ENCODE measurements around the gene EPB41L4A.
"Not testable (repeated sequence)": the region's sequence is repeated elsewhere in the genome, so short reads cannot be mapped to it uniquely, and the experiment has no call there.

EPB41L4A gene

DNA sequence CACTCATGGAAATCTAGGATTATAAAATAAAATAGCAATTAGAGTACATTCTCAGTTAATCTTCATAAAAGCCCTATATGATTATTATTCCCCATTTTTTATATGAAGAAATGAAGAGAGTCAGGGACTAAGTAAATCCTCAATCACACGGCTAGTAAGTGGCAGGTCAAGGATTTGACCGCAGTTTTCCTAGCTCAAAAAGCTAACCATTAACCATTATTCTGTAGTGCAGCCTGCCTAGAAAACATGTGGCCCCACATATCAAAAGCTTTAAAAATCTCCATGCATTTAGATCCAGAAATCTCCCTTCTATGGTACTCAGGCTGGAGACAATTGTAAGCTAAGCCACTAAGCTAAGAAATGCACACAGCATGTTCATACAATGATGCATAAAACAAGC is 21.4 kb downstream of the EPB41L4A start:
- DNase-seq (ENCODE audit: low read depth) = no peak

DNA sequence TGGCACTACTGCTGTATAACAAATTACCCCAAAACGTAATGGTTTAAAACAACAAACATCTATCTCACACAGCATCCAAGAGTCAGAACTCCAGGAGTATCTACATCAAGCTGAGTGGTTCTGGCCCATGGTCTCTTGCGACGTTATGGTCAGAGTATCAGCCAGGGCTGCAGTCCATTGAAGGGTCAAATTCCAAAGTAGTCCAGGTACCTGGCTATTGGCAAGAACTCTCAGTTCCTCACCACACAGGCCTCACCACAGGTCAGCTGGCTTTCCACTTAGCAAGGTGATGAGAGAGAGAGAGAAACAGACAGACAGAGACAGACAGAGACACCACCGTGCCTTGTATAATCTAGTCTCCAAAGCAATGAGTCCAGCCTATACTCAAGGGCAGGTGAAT is 22.6 kb downstream of the EPB41L4A start:
- no peak for DNase-seq (ENCODE audit: low read depth)

DNA sequence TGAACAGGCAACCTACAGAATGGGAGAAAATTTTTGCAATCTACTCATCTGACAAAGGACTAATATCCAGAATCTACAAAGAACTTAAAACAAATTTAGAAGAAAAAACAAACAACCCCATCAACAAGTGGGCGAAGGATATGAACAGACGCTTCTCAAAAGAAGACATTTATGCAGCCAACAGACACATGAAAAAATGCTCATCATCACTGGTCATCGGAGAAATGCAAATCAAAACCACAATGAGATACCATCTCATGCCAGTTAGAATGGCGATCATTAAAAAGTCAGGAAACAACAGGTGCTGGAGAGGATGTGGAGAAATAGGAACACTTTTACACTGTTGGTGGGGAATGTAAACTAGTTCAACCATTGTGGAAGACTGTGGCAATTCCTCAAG is 23.8 kb downstream of the EPB41L4A start:
- DNase-seq (ENCODE audit: low read depth) = not testable (repeated sequence)

DNA sequence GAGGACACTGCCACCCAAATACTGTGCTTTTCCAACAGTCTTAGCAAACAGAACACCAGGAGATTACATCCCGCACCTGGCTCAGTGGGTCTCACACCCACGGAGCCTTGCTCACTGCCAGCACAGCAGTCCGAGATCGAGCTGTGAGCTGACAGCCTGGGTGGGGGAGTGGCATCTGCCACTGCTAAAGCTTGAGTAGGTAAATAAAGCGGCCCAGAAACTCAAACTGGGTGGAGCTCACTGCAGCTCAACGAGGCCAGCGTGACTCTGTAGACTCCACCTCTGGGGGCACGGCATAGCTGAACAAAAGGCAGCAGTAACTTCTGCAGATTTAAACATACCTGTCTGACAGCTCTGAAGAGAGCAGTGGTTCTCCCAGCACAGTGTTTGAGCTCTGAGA is 28.8 kb downstream of the EPB41L4A start:
- no peak for DNase-seq (ENCODE audit: low read depth)

DNA sequence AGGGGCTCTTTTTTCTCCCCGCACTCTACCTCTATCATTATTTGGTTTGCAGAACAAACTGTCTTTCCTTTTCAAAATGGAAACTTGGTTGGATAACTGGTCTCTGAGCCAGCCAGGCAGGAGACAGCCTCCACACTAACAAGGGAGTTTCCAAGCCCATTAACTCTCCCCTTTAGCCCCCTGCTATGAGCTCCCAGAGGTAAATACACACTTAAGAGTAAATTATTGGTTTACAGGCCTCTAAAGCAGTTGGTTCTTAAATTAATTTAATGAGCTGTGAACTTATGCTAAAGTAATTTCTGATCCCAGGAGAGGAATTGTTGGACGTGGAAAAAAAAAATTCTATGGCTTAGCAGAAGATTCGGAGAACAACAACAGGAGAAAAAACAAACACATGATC is 30.3 kb downstream of the EPB41L4A start:
- DNase-seq (ENCODE audit: low read depth) = no peak

DNA sequence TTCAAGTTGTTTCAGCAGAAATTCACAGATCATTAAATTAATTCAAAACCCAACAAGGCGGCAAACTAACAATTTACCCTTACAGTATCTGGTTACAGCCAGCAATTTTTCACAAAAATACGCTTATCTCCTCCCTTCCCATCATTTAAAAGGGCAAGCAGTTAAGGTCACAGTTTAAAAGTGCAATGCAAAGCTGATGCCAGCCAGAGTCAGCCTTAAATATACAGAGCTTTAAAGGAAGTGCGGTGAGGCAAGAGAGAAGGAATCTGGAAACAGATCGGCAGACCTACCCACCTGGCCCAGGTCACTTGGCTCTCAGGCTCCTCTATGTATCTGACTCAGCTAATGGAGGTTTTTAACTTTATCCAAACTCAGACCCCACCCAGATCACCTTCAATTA is 31.0 kb downstream of the EPB41L4A start:
- no peak for DNase-seq (ENCODE audit: low read depth)

DNA sequence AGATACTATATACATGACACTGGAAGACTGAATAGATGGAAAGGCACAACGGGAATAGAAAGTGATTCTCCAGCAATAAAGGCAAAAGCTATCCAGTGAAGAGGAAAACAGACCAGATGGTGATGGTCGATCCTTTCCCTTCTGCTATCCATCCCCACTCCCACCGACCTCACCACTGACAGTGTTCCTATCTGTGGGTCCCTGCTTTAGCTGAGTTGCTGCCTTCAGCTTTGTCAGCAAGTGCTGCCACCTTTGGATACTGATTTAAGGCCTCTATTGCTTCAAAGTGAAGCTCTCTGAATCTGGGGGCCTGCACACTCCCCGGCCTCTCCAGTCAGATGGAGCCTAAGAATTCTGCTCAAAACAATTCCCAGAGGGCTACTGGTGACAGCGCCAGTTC is 32.3 kb downstream of the EPB41L4A start:
- DNase-seq (ENCODE audit: low read depth) = no peak

DNA sequence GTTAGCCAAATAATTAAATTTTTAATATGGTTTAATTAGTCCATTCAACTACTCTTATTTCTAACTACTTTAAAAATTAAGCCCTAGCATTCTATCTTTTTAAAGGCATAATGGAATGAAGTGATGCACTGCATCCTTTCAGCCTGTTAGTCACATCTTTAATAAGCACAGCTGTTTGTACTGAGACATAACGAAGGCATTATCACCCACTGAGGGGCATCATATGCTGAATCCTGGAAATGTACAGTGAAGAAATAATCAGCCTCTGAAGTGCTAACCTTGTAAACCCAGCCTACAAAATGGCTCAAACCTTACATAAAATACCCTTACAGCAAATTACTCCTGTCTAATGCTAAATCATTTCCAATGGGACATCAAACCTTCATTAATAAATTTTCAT is 33.1 kb downstream of the EPB41L4A start:
- no peak for DNase-seq (ENCODE audit: low read depth)

DNA sequence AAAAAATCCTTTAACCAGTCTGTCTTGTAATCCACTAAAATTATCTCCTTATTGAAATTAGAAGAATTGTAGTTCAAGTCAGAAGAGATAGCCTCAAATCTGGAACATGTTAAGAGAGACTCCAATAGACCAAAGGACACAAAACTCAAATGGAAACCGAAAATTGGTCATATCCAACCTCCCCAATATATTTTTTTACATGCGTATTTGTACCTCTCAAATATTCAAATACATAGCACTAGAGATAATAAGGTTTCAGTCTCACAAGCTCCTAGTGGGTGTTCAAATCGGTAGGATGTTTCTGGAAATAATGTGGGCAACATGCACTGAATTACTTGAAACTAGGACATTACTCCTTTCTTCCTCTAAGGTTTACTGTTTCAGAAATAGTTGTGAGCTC is 33.5 kb downstream of the EPB41L4A start:
- no peak for DNase-seq (ENCODE audit: low read depth)

DNA sequence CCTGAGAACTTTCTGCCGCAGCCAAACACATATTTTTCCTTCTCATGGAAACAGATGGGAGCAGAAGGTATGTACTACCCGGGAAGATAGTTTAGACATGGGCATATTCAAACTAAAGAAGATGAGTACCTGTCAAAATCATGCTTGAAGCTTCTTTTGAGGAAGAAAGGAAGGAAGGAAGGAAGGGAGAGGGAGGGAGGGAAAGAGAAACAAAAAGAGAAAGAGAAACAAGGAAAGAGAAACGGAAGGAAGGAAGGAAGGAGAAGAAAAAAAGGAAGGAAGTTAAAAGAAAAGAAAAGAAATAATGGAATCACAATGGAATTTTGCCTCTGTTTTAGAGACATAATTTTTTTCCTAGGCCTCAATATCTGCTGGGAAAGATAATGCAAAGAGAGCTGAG is 34.6 kb downstream of the EPB41L4A start:
- no peak for DNase-seq (ENCODE audit: low read depth)

DNA sequence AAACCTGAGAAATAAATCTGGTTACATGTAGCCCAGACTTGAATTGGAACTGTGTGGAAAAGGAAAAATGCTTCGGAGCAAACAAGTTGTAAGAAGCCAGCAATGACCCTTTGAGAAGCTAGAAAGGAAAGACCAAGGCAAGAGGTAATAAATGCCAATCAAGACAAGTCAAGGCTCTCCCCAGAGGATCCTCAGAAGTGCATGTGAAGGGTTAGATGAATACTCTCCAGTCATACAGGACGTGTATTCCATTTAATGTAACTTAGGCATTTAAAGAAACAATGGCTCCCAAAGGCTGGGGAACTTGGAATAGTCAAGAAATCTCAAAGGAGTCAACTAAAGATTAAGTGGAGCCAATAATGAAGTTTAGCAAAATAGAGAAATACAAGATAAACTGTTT is 36.2 kb downstream of the EPB41L4A start:
- DNase-seq (ENCODE audit: low read depth) = no peak

DNA sequence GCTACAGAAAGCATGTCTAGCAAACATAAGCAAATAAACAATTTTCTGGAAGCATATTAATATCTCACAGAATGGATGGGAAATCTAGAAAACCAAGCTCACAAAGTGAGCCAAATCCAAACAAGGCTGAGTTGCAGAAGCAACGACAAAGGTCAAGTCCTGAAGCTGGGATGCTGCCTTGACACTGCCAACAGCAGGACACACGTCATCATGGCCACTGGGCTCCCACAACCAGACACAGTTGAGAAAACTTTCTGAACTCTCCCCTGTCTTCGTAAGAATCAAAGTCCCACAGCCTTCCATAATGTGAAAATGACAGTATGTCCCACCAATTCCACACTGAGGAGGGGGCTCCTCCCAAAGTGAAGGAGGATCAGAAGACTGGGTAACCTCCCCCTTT is 37.6 kb downstream of the EPB41L4A start:
- no peak for DNase-seq (ENCODE audit: low read depth)

DNA sequence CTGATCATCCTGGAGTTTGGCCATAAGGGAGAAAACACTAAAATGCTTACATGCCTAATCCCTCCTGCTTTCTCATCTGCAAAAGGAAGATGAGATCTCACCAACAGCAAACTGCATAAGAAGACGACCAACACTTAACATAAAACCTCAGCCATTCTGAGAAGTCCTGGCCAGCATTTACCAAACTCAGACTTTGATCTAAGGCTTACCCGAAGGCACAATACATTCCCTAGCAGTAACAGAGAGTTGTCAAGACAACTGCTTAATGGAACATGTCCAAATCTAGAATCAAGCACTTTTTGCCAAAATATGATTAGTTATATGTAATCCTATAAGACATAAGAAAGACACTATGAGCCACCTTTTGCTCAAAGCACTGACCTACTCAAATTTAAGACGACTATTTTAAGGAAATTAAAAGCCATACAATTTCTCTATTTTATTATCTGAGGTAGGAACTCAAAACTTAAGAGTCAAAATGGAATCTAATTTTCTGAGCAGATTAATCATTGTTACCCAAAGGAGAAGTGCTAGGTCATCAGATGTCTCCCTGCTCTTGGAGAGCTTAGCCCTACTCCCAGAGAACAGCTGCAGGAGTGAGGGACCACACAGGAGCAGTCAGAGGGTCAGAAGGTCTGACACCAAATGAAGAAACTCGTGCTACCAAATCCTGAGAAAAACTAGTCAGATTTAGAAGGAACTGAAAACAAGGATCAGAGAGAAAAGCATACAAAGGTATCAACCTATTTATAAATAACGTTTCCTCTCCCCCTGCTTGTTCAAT is 39.3 kb downstream of the EPB41L4A start:
- no peak for DNase-seq (ENCODE audit: low read depth)

DNA sequence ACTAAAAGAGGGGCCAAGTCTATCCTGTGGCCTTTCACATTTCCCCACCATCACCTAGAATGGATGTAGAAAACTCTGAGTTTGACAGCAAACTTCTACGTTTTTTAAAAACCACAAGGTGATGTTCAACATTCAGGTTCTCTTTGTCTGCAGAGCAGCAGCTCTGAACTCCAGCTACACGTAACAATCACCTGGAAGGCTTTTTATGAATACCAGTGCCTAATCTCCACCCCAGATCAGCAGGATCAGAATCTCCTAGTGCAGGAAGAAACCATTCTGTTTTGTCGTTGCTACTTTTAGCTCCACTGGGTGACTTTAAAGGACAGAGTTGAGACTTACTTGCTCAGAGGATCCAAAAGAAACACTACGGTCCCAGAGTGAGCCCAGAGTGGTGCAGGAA is 44.3 kb downstream of the EPB41L4A start:
- DNase-seq (ENCODE audit: low read depth) = no peak

DNA sequence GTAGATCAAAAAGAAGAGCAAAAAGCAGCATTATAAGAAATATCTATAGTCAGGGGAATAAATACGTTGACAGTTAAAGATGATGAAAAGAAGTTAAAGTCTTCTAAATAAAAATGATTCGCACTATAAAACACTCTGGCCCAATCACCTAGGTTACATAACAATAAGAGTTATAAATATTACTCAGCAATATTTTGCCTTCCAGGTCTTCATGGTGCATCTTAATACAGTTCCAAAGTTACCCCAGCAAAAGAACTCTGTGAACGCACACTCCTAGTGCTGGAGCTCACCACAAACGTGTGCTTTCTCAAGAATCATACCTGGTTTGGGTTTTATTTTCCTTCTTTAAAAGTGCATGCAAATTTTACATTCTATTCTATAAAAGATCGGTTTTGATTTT is 44.7 kb downstream of the EPB41L4A start:
- no peak for DNase-seq (ENCODE audit: low read depth)

DNA sequence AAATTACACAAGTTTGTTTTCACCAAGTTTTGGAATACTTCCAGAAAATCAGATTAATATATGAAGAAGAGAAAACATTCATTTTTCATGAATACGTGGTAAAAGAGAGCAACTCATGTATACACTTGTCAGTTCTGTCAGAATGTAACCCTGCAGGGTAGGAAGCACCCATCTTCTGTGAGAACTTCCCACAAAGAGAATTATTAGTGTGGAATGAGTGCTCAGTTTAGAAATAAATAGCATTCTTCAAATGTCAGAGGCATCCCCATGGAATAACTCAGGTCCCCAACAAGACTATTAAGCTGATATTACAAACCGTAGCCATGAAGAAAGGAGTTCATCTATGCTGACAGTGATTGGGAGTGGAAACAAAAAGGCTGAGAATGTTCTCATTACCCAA is 45.2 kb downstream of the EPB41L4A start:
- DNase-seq (ENCODE audit: low read depth) = no peak

DNA sequence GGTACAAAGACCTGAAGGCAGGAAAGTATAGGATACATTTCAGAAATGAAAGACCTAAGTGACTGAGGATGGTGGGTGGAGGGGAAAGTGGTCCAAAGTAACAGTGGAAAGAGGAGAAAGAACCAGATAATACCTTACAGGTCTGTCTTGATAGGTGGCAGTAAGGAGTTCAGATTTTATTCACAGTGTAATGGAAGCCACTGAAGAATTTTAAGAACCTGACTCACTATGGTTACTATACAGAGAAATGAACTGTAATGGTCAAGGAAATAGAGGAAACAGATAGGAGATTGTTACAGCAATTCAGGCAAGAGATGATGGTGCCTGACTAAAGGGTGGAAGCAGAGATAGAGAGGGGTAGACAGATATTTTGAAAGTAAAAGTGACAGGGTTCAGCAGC is 46.5 kb downstream of the EPB41L4A start:
- DNase-seq (ENCODE audit: low read depth) = no peak

DNA sequence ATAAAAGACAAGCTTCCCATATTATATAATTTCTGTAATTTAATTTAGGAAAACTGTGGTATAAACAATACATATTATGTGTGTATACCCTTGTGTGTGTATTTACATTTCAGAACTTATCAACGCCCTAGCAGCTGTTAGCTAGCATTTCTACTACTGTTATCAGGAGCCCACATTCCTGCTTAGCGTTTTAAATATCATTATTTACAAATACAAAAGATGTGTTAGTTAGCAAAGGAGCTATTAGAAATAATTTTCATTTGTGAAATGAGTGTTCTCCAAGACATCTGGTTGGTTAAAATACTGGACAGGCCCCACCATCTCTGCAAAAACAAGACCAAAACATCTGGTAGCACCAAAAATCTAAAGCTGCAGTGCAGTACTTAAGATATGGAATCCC is 48.0 kb downstream of the EPB41L4A start:
- no peak for DNase-seq (ENCODE audit: low read depth)

DNA sequence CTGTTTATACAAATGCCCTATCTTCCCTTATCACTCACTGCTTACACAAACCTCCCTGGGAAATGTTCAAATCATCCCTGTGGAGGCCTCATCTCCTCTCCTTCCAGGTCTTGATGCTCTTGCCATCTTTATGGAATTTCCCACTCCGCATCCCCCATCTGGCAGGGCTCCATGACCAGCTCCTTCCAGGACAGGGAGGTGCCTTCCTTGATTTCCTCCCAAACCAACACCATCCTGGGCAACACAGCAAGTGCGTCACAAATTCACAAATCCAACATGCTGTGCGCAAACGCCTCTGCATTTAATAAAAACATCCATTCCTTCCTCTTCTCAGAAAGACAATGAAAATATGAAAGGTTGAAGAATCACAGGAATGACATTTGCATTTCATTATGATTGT is 51.7 kb downstream of the EPB41L4A start:
- DNase-seq (ENCODE audit: low read depth) = no peak

DNA sequence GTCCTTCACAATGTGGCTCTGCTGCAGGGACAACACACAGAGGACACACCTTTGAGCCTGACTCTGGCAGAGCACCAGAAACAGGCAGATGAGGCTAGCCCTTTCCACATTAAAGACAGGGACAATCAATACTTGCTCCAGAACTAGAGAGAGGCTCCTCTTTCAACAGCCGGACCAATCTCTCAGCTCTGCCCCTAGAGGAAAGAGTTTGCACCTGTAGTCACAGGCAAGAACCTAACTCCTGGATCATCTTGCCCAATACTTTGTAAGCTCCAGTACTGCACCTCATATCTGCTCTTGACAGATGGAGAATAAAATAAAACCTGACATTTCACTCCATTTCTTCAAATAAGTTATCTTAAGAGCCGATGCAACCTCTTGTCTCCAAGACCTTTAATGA is 52.1 kb downstream of the EPB41L4A start:
- DNase-seq (ENCODE audit: low read depth) = no peak

DNA sequence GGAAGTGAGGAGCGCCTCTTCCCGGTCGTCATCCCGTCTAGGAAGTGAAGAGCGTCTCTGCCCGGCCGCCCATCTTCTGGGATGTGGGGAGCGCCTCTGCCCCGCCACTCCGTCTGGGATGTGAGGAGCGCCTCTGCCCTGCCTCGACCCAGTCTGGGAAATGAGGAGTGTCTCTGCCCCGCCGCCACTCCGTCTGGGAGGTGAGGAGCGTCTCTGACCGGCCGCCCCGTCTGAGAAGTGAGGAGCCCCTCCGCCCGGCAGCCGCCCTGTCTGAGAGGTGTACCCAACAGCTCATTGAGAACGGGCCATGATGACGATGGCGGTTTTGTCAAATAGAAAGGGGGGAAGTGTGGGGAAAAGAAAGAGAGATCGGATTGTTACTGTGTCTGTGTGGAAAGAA is 58.3 kb downstream of the EPB41L4A start:
- not testable (repeated sequence) for DNase-seq (ENCODE audit: low read depth)

DNA sequence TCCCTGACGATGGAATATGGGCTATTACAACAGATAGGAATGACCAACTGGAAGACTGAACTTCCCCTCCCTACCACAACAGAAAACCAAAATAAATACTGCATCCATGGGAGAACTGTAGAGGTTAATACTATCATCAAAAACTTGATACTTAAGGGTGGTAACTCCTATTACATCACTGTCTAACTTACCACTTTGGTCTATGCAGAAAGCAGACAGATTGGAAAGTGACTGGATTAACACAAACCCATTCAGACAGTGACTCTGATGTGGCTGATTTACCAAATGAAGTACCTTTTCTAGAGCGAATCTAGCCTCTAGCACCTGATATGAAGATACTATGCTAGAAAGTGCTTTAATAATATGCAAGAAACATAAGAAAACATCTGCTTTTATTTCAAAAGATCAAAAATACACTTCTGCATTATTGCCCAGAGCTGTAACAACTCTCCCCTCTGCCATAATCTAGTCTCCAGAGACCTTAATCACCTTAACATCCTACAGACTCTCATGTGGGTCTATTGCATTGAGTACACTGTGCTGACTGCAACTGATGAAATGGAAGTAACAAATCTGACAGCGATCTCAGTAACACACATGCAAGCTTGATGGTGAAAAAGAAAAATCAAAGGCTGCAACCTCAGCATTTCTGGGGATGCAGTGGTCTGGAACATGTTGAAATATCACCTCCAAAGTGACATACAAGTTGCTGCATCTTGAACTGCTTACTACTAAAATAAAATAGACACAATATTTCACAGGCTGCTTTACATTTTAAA is 62.7 kb downstream of the EPB41L4A start:
- no peak for DNase-seq (ENCODE audit: low read depth)

DNA sequence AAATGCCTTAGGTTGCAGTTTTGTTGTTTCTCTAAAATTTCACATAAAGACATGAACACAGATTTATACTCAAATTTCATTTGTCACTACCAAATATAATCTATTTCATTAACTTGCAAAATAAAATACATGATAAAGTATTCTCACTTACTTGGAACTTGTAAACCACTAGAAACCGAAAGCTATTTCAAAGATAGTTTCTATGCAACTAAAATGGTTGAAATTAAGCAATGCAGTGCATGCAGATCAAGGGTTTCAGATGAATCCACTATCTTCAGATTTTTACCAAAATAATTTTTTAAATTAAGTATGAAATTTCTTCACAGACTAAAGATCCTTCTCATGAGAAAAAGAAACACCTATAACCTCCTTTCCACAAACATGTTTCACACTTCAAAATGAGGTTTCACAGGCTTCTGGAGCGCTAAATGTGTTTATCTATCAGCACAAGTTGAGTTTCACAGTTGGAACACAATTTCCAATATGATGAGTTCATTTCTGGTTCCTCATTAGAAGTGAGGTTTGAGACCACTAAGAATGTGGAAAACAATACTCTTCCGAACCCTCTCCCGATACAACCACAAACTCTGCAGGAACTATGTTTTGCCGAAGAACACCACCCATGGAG is 63.9 kb downstream of the EPB41L4A start:
- no peak for DNase-seq (ENCODE audit: low read depth)
